HG02943 (cell line): ENCODE measurements around the gene ZMIZ1.

Experiments used
- ATAC-seq: cut with Tn5 transposase; IDR thresholded peaks from one replicate; pipeline ENCODE4 v1.9.1; 2021; ENCODE audit warnings: mild to moderate bottlenecking, low read depth, moderate library complexity; ENCODE audit not compliant: unreplicated experiment

Gene ZMIZ1

DNA sequence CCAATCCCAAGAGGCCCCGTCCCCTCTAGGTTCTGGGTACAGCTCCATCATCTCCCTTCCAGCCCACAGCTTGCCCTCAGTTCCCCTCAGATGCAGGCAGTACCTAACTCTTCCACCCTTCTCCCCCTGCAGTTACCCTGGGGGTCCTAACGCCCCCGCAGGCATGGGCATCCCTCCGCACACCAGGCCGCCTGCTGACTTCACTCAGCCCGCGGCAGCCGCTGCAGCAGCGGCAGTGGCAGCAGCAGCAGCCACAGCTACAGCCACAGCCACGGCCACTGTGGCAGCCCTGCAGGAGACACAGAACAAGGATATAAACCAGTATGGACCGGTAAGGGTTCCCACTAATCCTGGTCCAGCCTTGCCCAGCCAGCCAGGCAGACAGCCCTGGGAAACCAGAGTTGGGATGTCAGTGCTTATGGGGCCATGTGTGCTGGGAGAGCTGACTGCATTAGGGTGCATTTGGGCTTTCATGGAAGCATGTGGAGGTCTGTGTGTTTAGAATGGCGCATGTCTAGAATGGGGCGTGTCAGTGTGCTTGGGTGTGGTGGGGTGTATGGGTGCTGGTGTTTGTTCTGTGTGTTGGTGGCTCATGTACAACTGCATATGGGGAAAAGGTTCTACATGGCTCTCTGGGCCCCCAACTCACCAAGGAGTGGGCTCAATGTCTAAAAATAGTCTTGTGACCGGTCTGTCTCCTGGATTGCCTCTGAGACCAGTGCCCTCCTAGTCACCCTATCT, 223.4 kb downstream of the ZMIZ1 start:
- ATAC-seq, result no peak

DNA sequence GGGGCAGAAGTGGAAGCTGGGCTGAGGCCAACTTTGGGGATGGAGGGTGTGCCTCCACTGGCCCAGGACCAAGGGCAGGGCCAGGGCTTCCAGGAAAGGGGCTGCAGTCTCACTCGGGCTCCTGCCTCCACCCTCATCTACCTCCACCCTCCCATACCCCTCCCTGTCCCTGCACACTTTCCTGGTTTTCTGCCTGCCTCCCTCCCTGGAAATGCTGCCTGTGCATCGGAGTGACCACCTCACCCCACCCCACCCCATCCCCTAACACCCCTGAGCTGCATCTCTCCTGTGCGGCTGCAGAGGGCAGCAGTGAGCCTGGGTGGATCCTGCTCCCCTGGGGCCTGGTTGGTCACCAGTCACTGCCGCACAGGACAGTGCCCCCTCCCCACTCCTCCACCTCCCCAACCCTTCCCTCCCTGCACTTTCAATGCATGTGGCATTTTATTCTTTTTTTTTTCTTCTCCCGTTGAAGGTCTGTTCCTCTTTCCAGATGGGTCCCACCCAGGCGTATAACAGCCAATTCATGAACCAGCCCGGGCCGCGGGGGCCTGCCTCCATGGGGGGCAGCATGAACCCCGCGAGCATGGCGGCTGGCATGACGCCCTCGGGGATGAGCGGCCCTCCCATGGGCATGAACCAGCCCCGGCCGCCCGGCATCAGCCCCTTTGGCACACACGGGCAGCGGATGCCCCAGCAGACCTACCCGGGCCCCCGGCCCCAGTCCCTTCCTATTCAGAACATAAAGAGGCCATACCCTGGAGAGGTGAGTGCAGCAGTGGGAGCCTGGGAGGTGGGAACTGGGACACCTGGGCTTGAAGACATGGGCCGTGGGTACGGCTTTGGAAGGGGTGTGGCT, 224.4 kb downstream of the ZMIZ1 start:
- no peak for ATAC-seq

DNA sequence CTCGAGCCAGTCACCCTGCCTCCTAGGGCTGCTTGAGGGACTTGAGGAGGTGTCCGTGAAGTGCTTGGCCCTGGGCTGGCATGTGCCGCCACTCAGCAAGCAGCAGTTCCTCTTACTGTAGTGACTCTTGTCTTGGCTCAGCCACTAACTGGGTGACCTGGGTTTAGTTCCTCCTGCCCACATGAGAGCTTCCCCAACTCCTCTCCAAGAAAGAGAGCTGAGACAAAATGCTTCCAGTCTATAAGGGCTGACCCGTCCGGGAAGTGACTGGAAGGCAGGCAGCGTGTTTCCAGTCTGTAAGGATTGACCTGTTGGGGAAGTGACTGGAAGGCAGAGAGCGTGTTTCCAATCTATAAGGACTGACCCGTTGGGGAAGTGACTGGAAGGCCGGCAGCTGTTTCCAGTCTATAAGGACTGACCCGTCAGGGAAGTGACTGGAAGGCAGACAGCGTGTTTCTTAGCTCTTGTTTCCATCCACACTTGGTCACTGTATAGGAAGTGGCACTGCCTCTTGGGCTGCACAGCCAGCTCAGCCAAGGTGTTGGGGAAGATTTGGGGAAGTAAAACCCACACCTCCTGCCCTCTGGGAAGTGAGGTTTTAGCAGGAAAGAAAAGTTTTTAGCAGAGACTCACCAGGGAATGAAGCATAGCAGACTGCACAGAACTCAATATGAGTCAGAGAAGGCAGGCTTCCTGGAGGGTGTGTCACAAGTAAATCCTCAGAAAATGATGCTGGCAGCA, 225.2 kb downstream of the ZMIZ1 start:
- ATAC-seq, result no peak

DNA sequence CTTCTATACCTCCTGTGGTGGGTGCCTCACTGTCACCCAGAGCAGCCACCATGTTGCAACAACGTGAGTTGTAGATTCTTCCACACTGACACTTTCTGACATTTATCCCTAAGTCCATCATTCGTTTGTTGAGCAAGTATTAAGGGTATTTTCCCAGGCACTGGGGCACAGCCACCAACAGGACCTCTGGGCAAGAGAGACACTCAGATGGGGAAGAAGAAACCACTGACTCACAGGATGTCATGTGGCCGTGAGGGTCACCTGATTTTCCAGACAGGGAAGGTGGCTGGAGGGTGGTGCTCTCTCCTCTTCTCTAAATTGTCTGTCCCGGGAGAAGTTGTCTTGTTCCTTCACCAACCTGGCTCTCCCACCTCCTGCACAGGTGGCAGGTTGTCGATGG, 226.8 kb downstream of the ZMIZ1 start:
- no peak for ATAC-seq

DNA sequence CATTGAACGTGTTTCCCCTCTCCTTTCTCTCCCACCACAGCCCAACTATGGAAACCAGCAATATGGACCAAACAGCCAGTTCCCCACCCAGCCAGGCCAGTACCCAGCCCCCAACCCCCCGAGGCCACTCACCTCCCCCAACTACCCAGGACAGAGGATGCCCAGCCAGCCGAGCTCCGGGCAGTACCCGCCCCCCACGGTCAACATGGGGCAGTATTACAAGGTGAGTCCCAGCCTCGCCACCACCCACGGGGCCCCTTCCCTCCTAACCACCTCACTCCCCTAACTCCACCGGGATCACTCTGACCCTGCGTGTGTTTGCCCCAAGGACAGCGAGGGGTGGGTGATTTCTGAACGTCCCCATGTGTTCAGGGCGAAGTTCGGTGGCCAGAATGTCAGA, 227.7 kb downstream of the ZMIZ1 start:
- ATAC-seq, result no peak

DNA sequence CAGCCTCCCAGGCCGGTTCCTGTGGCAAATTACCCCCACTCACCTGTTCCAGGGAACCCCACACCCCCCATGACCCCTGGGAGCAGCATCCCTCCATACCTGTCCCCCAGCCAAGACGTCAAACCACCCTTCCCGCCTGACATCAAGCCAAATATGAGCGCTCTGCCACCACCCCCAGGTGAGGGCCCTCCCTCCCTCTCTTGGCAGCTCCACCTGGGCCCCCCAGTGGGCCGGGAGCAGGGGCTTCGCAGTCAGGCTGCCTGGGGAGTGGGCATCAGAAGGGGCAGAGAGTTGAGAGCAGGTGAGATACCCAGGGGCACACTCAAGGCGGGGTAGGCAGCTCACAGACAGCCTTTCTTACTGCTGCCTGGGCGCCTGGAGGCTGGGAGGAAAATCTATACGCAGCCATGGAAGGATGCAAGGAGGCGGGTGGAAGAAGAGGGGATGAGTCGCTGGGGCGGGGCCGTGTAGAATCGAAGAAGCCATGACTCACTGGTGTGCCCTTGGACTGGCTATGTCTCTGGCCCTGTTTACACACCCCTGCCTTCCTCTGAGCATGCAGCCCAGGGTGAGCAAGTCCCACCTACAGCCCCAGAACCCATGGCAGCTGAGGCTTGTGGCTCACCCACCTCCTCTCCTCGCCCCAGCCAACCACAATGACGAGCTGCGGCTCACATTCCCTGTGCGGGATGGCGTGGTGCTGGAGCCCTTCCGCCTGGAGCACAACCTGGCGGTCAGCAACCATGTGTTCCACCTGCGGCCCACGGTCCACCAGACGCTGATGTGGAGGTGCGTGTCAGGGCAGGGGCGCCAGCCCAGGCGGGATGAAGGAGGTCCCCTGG, 229.9 kb downstream of the ZMIZ1 start:
- ATAC-seq, result no peak

DNA sequence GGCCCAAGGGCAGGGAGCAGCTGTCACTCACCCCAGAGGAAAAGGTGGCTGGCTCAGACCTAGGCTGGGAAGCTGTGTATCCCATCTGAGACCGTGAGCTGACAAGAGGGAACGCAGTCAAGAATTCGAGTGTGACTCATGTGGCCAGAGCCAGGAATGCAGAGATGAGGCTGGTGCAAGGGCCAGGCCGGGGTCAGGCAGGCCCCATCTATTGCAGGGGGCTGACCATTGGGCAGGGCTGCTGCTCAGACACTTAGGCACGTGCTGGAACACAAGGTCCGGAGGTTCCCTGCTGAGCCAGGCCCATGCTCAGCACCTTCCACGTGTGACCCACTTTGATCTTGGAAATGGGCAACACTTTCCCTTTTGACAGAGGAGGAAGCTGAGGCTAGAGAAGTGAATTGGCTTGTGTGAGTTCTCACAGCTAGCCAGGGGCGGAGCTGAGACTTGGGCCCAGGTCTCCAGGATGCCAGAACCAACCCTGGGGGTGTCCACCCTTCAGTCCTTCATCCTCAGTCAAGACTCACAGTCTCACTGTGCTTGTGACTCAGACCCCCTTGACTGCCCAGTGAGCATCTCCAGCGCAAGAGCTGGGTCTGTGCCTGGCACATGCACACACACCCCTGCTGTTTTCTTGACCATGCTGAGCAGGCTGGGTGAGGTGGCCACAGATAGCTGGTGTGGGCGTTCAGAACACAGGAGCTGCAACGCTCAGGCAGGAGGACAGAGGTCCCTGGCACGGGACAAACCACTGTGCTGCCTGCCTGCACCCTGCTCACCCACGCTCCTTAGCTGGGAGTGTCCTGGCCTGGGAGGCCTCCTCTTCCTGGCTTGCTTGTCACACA, 230.9 kb downstream of the ZMIZ1 start:
- no peak for ATAC-seq

DNA sequence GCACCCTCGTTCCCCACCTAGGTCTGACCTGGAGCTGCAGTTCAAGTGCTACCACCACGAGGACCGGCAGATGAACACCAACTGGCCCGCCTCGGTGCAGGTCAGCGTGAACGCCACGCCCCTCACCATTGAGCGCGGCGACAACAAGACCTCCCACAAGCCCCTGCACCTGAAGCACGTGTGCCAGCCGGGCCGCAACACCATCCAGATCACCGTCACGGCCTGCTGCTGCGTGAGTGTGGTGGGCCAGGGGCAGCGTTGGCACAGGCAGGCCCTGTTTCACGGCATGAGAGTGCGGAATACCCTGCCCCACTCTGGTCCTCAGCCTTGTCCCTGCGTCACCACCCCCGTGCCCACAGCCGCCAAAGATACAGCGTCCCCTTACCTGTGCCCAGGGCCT, 231.9 kb downstream of the ZMIZ1 start:
- no peak for ATAC-seq

DNA sequence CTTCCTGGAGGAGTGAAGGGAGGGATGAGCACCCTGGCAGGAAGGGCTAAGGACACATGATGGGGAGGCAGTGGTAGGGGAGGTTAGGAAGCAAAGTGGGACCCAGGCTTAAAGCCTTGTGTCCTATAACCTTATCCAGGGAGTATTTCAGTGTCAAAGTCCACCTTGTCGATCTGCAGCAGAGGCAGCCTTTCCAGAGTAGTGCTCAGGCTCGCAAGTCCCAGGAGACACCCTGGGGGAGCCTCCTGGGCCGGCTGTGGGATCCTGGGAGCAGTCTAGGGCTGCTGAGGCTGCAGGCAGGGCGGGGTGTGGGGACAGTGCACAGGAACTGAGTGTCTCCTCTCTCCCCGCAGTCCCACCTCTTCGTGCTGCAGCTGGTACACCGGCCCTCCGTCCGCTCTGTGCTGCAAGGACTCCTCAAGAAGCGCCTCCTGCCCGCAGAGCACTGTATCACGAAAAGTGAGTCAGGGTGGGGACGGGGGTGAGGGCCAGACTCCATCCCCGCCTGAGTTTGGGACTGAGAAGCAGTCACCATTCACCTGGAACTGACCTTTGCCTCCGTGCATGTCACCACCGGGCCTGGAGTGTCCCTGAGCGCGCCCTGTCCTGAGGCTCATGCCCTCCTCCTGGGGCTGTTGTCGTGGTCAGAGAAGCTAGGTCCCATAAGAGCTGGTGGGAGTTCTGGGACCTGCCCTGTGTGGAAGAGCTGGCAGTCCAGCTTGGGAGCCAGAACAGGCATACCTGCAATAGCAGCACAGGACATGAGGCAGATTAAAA, 233.2 kb downstream of the ZMIZ1 start:
- no peak for ATAC-seq

DNA sequence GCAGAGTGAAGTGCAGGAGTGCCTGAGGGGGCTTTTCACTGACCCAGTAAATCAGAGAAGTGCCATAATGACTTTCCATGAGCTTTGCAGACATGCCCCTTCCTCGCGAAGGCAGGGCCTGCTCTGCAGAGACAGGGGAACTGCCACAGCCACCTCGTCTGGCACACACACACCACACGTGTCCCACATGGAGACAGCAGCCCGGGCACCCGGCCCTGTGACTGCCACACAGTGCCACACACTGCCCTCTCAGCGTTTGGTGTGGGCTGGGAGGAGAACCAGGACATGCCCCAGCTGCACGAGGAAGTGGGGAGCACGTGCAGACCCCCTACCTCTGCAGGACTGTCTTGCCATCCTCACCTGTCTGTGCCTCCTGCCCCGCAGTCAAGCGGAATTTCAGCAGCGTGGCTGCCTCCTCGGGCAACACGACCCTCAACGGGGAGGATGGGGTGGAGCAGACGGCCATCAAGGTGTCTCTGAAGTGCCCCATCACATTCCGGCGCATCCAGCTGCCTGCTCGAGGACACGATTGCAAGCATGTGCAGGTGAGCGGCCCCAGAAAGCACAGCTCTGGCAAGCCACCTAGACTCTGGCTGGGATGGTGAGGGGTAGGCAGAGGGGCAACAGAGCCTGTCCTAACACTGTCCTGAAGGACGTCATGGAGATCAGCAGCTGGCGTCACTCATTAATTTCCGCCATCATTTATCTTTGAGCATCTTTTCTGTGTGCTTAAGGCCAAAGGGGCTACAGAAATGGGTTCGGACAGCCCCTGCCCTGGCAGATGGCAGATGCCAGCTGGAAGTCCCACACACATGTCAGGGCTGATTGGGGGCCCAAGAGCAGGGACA, 235.1 kb downstream of the ZMIZ1 start:
- ATAC-seq, result no peak

DNA sequence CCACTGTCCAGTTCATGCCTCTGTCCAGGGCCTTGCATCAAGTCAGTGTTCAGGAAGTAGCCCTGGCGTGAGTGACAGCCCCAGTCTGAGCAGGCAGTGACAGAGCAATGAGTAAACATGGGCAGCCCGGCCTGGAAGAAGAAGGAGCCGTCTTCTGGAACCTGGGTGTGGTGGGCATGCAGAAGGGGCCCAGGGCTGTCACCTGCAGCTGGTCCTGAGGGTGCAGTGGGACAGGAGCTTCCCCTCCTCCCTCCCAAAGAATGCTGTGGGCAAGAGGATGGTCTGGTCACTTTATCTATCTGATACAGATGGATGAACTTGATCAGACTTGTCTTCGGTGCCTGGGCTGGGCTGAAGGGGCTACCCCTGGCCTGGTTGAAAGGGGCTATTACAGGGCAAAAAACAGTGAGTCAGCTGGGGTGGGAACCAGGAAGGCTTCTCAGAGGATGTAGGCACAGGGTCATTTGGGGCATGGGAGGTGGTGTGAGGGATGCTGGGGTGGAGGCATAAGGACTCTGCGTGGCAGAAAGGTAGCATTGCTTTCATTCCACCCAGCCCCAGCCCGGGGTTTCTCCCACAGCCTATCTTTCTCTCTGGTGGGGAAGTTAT, 235.8 kb downstream of the ZMIZ1 start:
- ATAC-seq, result no peak

DNA sequence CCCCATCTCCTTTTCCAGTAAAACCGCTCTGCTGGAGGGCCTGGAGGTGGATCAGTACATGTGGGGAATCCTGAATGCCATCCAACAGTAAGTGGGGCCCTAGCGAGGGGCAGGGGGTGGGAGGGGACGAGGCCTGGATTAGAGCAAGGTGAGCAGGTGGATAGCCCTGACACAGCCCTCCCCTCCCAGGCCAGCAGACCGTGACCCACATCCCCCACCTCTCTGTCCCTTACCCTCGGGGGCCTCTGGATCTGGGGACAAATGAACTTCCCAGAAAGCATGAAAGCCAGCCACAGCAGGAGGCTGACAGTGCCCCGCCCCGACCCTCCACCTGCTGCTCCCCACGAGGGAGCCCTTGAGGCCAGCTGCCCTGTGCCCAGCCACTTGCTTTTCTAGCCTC, 236.7 kb downstream of the ZMIZ1 start:
- no peak for ATAC-seq

DNA sequence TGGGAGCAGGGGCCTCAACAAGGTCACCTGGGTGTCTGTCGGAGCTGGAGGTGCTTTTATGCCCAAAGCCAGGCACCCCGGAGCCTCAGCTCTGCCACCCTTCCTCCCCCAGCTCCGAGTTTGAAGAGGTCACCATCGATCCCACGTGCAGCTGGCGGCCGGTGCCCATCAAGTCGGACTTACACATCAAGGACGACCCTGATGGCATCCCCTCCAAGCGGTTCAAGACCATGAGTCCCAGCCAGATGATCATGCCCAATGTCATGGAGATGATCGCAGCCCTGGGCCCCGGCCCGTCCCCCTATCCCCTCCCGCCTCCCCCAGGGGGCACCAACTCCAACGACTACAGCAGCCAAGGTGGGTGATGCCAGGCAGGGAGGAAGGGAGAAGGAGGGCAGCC, 237.2 kb downstream of the ZMIZ1 start:
- no peak for ATAC-seq

DNA sequence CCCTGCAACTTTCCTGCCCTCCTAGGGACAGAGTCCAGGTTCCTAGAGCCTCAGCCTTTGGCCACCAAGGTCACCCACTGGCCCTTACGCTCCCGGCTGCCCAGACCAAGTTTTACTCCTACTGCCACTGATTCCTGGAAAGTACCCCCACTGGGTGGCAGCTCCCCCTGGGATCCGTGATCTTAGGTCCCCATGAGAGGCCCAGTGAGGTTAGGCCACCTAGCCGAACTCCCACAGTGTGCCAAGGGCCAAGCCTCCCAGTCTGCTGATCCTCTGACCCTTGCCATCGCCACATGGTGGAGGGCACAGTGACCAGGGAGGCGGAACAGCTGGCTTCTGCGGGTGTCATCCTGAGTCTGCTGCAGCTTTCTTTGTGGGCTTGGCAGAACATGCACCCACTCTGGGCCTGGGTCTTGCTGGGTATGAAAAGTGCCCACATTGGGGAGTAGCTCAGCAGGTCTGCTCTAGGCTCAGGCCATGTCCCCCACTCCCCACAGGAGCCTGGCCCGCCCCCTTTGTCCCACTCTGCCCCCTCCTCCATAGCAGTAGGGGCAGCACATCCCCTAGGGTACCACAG, 238.0 kb downstream of the ZMIZ1 start:
- ATAC-seq, result no peak

DNA sequence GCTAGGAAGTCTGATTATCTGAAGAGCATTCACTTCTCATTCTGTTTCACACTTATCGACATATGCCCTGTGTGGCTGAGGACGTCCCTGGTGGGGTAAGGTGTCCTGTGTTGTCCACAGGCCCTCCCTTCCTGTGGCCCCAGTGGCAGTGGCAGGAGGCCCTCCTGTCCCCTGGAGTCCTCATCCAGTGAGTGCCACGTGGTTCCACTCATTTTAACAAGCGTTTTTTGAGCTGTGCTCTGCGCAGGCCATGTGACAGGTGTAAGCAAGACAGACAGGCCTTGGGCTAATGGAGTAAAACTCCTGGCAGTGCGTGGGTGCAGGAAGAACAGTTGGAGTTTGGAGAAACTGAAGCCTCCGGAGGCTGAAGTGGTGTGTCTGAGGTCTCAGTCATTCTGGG, 239.2 kb downstream of the ZMIZ1 start:
- ATAC-seq, result no peak

DNA sequence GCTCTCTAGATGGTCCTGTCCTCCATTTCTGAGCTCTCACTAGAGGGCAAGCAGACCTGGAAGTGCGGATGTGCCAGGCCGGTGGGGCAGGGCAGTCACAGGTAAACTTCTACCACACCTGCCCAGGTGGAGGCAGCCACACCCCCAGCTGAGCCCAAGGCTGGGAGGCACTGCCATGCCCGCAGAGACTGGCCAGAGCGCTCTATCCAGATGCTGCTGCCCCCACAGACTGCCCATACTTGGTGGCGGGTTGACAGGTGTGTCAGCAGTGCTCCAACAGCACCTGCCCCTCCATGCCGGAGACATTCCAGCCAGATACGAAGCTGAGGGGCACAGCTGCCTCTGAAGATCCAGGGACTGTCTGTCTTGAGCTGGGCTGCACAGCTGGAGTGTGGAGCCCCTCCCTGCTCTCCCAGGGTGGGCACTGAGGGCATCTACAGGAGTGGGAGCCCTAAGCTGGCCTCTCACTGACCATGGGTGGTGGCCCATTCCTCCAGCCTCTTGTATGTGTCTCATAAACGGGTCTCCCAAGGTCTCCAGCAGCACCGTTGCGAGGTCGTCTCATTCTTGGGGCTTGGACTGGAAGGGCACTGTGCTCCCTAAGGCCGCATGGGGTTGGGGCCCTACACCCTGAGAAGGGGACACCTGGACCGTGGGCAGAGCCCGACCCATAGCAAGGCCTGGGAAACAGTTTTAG, 240.4 kb downstream of the ZMIZ1 start:
- no peak for ATAC-seq
